HG03175 (cell line): ENCODE measurements around the gene RFTN1.

Experiments
- ATAC-seq: cut with Tn5 transposase; IDR thresholded peaks from one replicate; pipeline ENCODE4 v1.9.1; 2021; ENCODE audit warnings: mild to moderate bottlenecking, moderate library complexity; ENCODE audit not compliant: unreplicated experiment

The RFTN1 gene

GRCh38 chr3:16290007-16290826, 223.3 kb downstream of the RFTN1 start:
- no peak for ATAC-seq

- ATAC-seq: no peak
These were observed 224.2 kb downstream of the RFTN1 start for GRCh38 chr3:16289144-16289889.

DNA sequence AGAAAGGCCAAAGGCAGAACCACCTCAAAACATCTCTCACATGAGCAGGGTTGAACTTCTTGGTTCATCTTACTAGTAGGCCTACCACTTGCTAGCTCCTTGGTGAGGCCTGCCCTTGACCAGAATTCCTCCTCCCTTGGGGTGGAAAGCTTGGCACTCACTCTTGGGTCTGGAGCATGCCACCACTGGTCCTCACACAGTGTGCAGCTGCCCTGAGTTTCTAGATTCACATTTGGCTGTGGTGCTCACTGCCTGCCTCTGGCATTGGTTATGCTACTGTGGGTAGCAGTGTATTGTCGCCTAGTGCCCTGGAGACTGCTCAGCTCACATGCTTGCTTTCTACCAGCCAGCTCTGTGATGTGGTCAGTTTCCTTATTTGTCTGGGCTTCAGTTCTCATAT, 224.8 kb downstream of the RFTN1 start:
- no peak for ATAC-seq

DNA sequence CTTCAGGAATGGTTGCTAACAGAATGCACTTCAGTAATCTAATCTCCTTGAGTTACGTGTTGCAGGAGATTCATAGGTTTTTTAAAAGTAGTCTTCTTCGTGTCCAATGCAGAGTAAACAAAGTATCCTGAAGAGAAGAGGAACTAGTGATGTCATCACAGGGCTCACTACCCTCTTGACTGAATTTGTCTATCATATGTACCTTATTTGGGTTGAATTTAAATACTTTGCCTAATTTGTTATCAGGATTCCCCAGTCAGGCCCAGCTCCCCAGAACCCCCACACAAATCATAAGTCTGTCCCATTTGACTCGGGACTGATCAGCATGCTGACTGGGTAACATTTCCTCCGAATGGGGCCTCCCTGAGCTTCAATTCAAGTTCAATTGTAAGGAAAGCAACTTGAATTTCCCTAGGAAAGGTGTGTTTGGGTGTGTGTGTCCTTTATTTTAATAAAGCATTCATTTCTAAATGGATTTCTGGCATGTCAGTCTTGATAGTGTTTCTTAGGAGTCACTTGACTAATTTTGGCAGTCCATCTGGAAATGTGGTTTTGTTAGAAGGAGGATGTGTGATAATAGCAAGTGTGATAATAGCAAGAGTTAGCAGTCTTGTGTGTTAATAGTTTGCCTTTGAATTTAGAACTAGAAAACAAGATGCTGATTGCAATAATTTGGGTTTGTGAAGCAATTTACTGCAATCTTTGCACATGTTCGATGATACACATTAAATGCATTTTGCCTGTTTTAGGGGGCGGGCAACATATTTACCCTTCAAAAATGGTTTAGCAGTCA, 226.6 kb downstream of the RFTN1 start:
- ATAC-seq: no peak

DNA sequence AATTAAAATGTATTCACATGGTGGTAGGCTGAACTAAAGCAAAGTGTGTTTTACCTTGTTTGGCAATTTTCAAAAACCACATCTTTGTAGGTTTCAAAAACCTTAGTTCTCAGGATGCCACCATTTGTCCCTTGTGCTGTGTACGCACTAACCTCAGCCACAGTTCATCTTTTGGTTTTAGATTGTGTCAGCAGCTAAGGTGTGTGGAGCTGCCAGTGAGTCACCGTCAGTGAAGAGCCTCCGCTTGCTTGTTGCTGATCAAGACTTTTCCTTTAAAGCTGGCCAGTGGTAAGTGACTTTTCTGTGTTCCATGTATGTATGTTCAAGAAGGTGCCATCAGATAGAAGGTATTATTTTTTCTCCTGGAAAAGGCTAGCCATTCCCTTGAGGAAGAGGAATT, 227.3 kb downstream of the RFTN1 start:
- peak; percentile 64 for ATAC-seq

DNA sequence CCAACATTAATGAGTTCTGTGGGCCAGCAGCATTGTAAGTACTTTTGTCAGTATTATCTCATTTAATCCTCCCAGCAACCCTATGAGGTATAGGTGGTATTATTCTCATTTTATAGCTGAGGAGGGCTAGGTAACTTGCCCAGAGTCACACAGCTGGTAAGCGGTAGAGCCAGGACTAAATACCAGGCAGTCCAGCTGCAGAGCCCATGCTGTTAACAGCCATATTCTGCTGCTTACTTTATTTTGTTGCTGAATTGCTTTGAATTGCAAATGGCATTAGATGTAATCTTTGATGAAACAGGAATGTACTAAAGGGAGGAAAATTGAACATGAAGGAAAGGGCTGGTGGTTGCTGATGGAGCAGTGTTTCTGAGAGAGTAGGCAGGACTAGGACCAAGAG, 228.9 kb downstream of the RFTN1 start:
- ATAC-seq: no peak

DNA sequence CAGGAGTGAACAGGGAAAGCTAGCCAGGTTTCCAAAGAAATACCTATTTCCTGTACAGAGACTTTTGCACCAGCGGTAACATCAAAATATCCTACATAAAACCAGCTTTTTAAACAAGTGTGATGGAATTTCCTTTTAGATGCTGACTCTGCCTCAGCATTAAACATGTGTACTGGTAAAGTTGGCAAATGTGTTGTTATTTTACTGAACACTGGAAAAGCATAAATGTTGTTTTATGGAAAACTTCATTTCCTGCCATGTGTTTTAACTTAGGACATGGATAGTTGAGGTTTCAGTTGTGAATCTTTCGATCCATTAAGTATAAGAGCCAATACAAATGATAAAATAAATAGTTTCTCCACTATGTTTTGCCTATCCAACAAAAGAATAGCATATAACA, 232.8 kb downstream of the RFTN1 start:
- ATAC-seq: no peak

- ATAC-seq: no peak
These were observed 234.3 kb downstream of the RFTN1 start for GRCh38 chr3:16279010-16279801.

DNA sequence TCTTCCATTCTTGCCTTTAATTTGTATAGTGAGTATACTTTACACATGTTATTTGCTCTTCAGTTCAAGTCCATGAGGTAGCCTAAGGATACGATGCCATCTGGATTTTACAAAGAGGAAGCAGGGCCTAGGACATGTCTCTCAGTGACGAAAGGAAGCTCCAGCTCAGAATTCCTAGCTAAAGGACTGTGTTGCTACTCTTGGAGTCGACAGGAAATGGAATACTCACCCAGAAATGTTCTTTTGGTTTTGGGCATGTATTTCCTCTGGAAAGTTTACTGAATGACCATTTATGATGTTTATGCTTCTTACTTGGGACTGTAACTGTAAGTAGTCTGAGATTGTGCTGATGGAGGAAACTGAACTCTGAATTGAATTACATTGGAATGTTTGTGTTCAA, 236.0 kb downstream of the RFTN1 start:
- ATAC-seq: no peak

- no peak for ATAC-seq
These were observed 239.6 kb downstream of the RFTN1 start for GRCh38 chr3:16273867-16274266.

GRCh38 chr3:16272588-16272987, 240.9 kb downstream of the RFTN1 start:
- ATAC-seq: no peak

DNA sequence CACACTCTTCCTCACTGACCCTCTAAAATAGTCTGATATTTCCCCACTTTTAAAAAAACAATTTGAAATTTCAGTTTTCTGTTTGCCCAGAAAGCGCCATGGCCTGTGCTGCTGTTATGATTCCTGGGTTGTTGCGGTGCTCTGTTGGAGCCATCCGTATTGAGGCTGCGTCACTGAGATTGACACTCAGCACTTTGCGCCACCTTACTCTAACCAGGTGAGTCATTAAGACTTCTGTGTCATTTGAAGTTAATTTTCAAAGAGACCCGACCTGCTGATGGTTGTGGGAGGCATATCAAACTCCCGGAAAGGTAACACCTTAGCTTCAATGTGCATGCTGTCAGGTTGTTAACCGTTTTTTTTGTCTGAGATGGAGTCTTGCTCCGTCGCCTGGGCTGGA, 242.6 kb downstream of the RFTN1 start:
- ATAC-seq: no peak

GRCh38 chr3:16266714-16267113, 246.8 kb downstream of the RFTN1 start:
- ATAC-seq: no peak
